ENCODE measurements around the gene RAB3IP.

Gene RAB3IP, protein sequence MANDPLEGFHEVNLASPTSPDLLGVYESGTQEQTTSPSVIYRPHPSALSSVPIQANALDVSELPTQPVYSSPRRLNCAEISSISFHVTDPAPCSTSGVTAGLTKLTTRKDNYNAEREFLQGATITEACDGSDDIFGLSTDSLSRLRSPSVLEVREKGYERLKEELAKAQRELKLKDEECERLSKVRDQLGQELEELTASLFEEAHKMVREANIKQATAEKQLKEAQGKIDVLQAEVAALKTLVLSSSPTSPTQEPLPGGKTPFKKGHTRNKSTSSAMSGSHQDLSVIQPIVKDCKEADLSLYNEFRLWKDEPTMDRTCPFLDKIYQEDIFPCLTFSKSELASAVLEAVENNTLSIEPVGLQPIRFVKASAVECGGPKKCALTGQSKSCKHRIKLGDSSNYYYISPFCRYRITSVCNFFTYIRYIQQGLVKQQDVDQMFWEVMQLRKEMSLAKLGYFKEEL

DNA sequence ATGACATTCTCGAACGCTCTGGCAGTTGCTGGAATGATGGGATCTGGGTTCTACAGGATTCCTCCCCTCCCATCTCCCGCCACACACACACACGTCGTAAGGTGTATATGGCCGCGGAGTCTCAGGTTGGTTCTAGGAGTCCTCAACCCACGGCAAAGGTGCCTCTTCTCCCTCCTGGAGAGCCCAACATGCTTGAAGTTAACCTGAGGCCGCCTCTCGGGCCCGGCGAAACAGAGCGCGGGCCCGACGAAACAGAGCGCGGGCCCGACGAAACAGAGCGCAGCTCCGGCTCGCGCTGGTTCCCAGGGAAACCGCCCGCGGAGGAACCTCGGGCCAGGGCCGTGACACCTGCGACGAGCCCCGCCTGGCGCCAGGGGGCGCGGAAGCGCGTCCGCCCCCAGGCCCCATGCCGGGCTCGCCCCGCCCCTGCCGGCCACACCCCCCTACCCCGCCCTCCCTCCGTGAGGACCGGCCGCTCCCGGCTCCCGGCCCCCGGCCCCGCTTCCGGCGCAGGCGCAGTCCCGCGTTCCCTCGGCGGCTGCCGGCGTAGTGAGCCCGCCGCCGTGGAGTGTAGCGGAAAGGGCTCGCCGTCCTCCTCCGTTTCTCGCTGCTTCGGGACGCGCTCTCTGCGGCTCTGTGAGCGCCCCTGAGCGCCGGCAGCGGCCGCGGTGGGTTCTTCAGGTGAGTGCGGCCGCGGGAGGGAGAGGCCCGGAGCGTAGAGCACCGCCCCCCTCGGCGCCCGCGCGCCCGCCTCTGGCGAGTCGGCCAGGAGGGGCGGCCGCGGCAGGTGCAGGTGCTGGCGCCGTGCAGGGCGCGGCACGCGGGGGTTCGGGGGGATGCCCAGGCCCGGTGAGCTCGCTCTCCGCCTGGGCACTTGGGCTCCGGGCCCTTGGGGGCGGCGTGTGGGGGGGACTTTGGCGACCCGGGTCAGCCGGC lies at the start of gene RAB3IP:
RAB3IP (plus strand) TSS at position 510 of the 936 bp plus-strand sequence. CDS start 16,549 bp downstream, outside the sequence.
- DNase-seq = peak; percentile 94

DNA sequence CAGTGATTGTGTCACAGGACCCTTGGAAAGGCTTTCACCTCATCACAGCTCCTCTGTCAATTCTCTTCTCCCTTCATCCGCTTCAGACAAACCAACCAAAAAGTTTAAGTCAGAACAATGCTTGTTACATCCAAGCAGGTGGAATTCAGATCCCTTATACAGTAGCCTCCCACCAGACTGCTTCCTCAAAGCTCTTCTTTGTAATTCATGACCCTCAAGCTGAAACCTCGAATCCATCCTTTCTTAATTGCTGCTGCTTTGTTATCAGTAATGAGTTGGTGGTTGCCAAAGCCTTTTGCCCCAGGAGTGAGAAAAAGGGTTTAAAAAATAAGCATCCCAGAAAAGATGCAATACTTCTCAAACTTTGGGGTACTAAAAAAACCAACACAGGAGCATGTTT lies 49.0 kb upstream of the RAB3IP start:
- no peak for DNase-seq

GRCh38 chr12:69694123-69694522 lies 44.5 kb upstream of the RAB3IP start:
- DNase-seq = no peak

DNA sequence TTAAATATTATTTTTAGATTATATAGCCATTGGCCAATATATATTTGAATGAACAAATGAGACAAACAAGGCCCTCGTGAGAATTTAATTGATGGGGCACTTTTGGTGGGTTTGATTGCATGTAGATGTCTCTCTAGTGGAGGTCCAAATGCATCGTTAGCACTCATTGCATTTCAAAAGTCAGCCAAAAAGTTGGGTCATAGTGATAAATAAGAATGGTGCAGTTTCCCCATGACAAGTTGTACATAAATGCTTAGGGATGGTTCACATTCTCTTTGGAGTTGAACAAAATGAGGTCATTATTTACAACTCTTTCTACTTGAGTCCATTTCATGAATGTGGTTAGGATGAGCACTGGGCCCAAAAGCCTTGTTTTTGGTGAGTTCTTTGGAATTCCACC lies 40.6 kb upstream of the RAB3IP start:
- DNase-seq = no peak

DNA sequence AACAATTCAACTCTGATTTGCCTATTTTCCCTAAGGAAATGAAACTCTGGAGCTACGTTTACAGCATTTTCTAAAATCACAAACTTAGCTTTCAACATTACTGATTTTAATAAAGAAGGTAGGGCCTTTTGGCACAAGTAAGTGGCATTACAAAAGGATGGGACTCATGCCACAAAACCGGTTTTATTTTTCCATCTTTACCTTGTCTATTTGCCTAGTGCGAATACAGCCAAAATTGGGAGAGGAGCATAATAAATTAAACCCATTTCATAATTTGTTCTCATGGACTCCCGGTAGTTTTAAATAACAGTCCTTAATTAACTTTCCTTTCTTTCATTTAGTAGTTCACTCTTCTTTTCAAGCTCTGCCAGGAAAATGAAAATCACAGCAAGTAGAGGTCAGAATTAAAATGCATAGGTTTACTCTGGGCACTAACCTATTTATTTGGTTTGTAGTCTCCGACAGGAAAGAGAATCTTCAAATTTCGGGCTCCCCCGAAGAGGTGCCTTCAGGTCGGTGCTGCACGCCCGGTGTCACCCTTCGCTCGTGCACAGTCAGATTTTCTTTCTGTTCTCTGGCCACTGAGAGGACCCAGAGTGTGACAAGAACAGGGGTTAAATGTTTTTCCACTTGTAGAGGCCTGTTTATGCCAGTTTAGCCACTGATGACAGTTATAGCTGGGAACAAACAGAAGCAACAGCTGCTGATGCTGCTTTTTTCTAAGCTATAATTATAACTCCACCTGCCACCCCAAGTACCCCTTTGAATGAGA lies 39.7 kb upstream of the RAB3IP start, which contains the start of gene BEST3:
BEST3 (minus strand) TSS at position 535 of the 772 bp plus-strand sequence. CDS start 1,505 bp downstream, outside the sequence.
- DNase-seq = no peak

GRCh38 chr12:69701826-69702225 lies 36.8 kb upstream of the RAB3IP start:
- no peak for DNase-seq

GRCh38 chr12:69703146-69703642 lies 35.5 kb upstream of the RAB3IP start:
- DNase-seq = no peak

DNA sequence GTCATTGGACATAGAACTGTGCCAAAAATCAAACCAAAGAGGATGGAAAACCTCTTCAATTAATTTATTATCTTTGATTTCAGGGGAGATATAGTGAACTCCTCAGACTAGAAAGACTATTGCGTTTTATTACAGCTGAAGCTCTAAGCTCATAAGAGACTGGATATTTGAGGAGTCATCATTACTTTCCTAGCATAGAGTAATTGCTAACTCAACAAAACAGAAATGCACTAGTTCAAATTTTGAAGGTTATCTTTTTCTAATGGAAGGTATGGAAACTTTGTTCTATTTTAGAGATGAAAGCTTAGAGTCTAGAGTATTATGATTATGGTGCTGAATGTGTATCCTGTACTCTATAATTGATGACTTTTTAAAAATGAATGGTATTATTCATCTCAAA lies 34.3 kb upstream of the RAB3IP start:
- DNase-seq = no peak

GRCh38 chr12:69708649-69709048 lies 30.0 kb upstream of the RAB3IP start:
- DNase-seq = no peak

GRCh38 chr12:69712826-69713225 lies 25.8 kb upstream of the RAB3IP start:
- no peak for DNase-seq

DNA sequence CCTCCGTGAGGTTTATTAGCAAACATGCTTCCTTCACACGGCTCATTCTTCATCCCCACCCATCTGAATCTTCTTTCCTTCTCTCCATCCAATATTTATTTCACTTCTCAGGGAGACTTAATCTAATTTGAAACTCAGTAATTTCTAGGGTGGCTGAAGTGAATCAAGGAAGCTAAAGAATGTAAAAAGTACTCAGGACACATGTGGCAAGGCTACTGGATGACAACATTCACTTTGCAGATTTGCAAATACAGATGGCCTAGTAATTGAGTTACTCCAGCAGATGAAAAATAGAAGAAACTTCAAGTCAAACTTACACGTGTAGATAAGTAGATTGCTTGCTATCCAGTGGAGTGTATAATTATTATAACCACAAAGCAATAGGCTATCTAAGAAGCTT lies 24.1 kb upstream of the RAB3IP start:
- no peak for DNase-seq

- DNase-seq = no peak
Measured at GRCh38 chr12:69719336-69720316, 19.0 kb upstream of the RAB3IP start.

GRCh38 chr12:69720750-69721149 lies 17.9 kb upstream of the RAB3IP start:
- DNase-seq = no peak

DNA sequence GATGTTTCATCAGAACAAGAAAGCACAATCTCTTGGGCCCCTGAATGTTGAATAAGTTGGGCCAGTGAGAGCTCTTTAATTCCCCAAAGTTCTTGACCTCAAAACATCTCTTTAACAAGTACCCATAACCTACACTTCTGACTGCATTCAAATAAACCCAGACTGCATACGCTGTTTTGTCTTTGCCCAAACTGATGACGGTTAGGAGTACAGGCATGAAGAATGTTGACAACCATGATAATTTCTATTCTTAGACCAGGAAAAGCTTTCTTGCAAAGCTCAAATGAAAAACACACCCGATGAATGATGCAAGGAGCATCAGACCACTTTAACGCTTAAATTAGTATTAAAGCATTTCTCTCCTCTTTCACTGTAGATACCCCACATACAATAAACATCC lies 11.7 kb upstream of the RAB3IP start:
- DNase-seq = no peak

GRCh38 chr12:69732088-69732487 lies 6.6 kb upstream of the RAB3IP start:
- DNase-seq = no peak

- no peak for DNase-seq
Measured at GRCh38 chr12:69733638-69734037, 5.0 kb upstream of the RAB3IP start.

- DNase-seq = peak; percentile 55
Measured at GRCh38 chr12:69739287-69740191, 879 bp downstream of the RAB3IP start.

GRCh38 chr12:69744109-69744508 lies 5.4 kb downstream of the RAB3IP start:
- DNase-seq = no peak

DNA sequence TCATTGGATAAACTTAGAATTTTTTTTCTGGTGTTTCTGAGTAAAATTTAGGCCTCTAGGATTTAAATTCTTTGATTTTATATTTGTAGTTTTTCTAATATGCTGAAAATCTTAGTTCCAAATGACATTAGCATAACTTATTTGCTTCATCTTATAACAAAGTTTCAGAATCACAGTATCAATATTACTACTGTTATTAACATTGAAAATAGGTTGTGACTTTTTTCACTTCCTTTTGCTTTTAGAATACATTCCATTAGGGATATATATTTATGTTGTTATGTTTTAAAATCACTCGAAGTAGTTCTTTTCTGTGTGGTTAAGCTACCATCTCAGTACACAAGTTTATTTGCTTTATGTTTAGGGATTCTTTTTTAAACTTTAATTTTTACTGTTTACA lies 12.8 kb downstream of the RAB3IP start:
- DNase-seq = no peak

- no peak for DNase-seq
Measured at GRCh38 chr12:69755302-69755701, 16.6 kb downstream of the RAB3IP start.

Measured in stimulated activated CD4-positive, alpha-beta T cell treated with anti-CD3 and anti-CD28 coated beads, Interleukin-4, amount 100 ng/mL, for 1 hour (primary cell).